Measurements from ENCODE around the gene CLEC2D.
"Not testable (repeated sequence)": the region's sequence is repeated elsewhere in the genome, so short reads cannot be mapped to it uniquely, and the experiment has no call there.

The CLEC2D gene

GRCh38 chr12:9669534-9669933, at the start of gene CLEC2D:
TSS of gene CLEC2D (plus strand) at chr12:9669713. CDS start at chr12:9669735, 22 bp downstream.
- DNase-seq = no peak

GRCh38 chr12:9625019-9625418, 44.5 kb upstream of the CLEC2D start:
- no peak for DNase-seq

- DNase-seq = no peak
These were observed 43.2 kb upstream of the CLEC2D start for GRCh38 chr12:9626291-9626690.

- no peak for DNase-seq
These were observed 42.7 kb upstream of the CLEC2D start for GRCh38 chr12:9626821-9627220.

GRCh38 chr12:9632766-9633165, 36.7 kb upstream of the CLEC2D start:
- DNase-seq = no peak

GRCh38 chr12:9634177-9634803, 35.2 kb upstream of the CLEC2D start:
- peak in 1 of 2 experiments; percentile 16 for DNase-seq

- no peak for DNase-seq
These were observed 34.4 kb upstream of the CLEC2D start for GRCh38 chr12:9634969-9635754.

GRCh38 chr12:9636150-9636850, 33.2 kb upstream of the CLEC2D start:
- DNase-seq = no peak

- no peak for DNase-seq
These were observed 32.7 kb upstream of the CLEC2D start for GRCh38 chr12:9636851-9637206.

GRCh38 chr12:9640024-9640423, 29.5 kb upstream of the CLEC2D start:
- no peak for DNase-seq

GRCh38 chr12:9642606-9643265, 26.8 kb upstream of the CLEC2D start:
- DNase-seq = no peak

GRCh38 chr12:9643266-9643660, 26.2 kb upstream of the CLEC2D start:
- DNase-seq = no peak

GRCh38 chr12:9644985-9645551, 24.4 kb upstream of the CLEC2D start:
- not testable (repeated sequence) for DNase-seq

- DNase-seq = no peak
These were observed 22.4 kb upstream of the CLEC2D start for GRCh38 chr12:9646794-9647781.

GRCh38 chr12:9647825-9648700, 21.4 kb upstream of the CLEC2D start:
- DNase-seq = peak; percentile 76 to 80

GRCh38 chr12:9648701-9649531, 20.6 kb upstream of the CLEC2D start:
- no peak for DNase-seq

- DNase-seq = no peak
These were observed 20.0 kb upstream of the CLEC2D start for GRCh38 chr12:9649532-9649940.

- no peak for DNase-seq
These were observed 19.3 kb upstream of the CLEC2D start for GRCh38 chr12:9650151-9650576.

- DNase-seq = no peak
These were observed 18.2 kb upstream of the CLEC2D start for GRCh38 chr12:9651265-9651729.

GRCh38 chr12:9660046-9660445, 9.5 kb upstream of the CLEC2D start:
- no peak for DNase-seq

All from NCI-H1930 (cell line).